Vagina (tissue), 2 donors: Measurements from ENCODE around the gene SEMA5B.

Experiments
- CTCF ChIP-seq, 3 experiments: fragments of 450-650 bp in 2 of 3; fragments of 200-600 bp in 1 of 3; sonication (generic) in 1 of 3; IDR thresholded peaks; one replicate each; pipeline ENCODE4 v1.5.1; 2017 to 2019; ENCODE audit warnings: antibody characterized with exemption in 3 of 3, mild to moderate bottlenecking in 2 of 3, moderate library complexity in 2 of 3
- POLR2A ChIP-seq, 2 donors: fragments of 450-650 bp; IDR thresholded peaks; one replicate each; pipeline ENCODE4 v1.6.1; 2017; ENCODE audit warnings: antibody characterized with exemption in 2 of 2, mild to moderate bottlenecking in 2 of 2, moderate library complexity in 2 of 2
- POLR2AphosphoS5 ChIP-seq, 2 donors: sonication (generic); formaldehyde crosslinking; IDR thresholded peaks; one replicate each; pipeline ENCODE4 v1.9.0; 2017; ENCODE audit warnings: antibody characterized with exemption in 2 of 2, mild to moderate bottlenecking in 2 of 2, low read depth in 1 of 2; ENCODE audit not compliant: insufficient read depth in 1 of 2

- TF ChIP-seq CTCF (IDR thresholded peaks at IDR 0.05), result no peak
- TF ChIP-seq POLR2A (IDR thresholded peaks at IDR 0.05), result no peak
- no peak for TF ChIP-seq POLR2AphosphoS5 (IDR thresholded peaks at IDR 0.05; ENCODE audit: insufficient read depth in 1 of 2, low read depth in 1 of 2)
Observed at GRCh38 chr3:122947196-122947595, 80.4 kb downstream of the SEMA5B start.
